Neural cell (in vitro differentiated cells): ENCODE data around the gene CGB7. TPM values are rescaled to one million over a fixed set of nuclear protein-coding genes. Genes with fewer than 3 reads are reported as not detected.

ENCODE experiments used
- H2AFZ ChIP-seq: fragments of 200-600, 300-800 bp; sonication (generic), shearing (Covaris generic); 2 replicates; pipeline ENCODE4 v1.6.0; 2014; ENCODE audit warnings: low read depth, mild to moderate bottlenecking, antibody characterized with exemption, low read length, moderate library complexity
- H3F3A ChIP-seq: fragments of 200-600 bp; shearing (Covaris generic); 2 replicates; pipeline ENCODE4 v1.6.1; 2016; ENCODE audit warnings: mild to moderate bottlenecking, moderate library complexity, mixed read lengths, antibody characterized with exemption, low read length; ENCODE audit not compliant: insufficient read depth, poor library complexity, severe bottlenecking
- H3K27ac ChIP-seq: fragments of 200-600, 300-800 bp; sonication (generic), shearing (Covaris generic); 2 replicates; pipeline ENCODE4 v1.5.1; 2014; ENCODE audit warnings: mild to moderate bottlenecking, low read length, moderate library complexity
- H3K27me3 ChIP-seq: fragments of 300-800, 200-600 bp; sonication (generic), shearing (Covaris generic); 2 replicates; pipeline ENCODE4 v1.6.0; 2014; ENCODE audit warnings: mild to moderate bottlenecking, low read depth, low read length, moderate library complexity; ENCODE audit not compliant: insufficient read depth
- H3K36me3 ChIP-seq: fragments of 300-800, 200-600 bp; sonication (generic), shearing (Covaris generic); 2 replicates; pipeline ENCODE4 v1.5.1; 2014; ENCODE audit warnings: mild to moderate bottlenecking, antibody characterized with exemption, low read length, moderate library complexity; ENCODE audit not compliant: insufficient read depth
- H3K4me2 ChIP-seq: fragments of 300-800, 200-600 bp; sonication (generic), shearing (Covaris generic); 2 replicates; pipeline ENCODE4 v1.6.0; 2014; ENCODE audit warnings: mild to moderate bottlenecking, low read length
- H3K4me3 ChIP-seq: fragments of 300-800, 200-600 bp; sonication (generic), shearing (Covaris generic); 2 replicates; pipeline ENCODE4 v1.5.1; 2014; ENCODE audit warnings: mild to moderate bottlenecking, low read length, moderate library complexity
- H3K79me2 ChIP-seq: fragments of 200-600 bp; shearing (Covaris generic); replicated peaks from 2 replicates; pipeline ENCODE4 v1.6.0; 2014; ENCODE audit warnings: mild to moderate bottlenecking, low read length, moderate library complexity; ENCODE audit not compliant: insufficient read depth
- H3K9ac ChIP-seq: fragments of 300-800, 200-600 bp; sonication (generic), shearing (Covaris generic); 2 replicates; pipeline ENCODE4 v1.6.1; 2016; ENCODE audit warnings: mild to moderate bottlenecking, low read length, mixed read lengths
- H3K9me2 ChIP-seq: fragments of 200-600 bp; shearing (Covaris generic); 2 replicates; pipeline ENCODE4 v1.6.1; 2016; ENCODE audit warnings: mild to moderate bottlenecking, low read length, mixed read lengths; ENCODE audit not compliant: insufficient read depth
- H3K9me3 ChIP-seq: fragments of 200-600, 300-800 bp; sonication (generic), shearing (Covaris generic); 2 replicates; pipeline ENCODE4 v1.6.1; 2016; ENCODE audit warnings: mild to moderate bottlenecking, mixed run types, low read length, moderate library complexity, mixed read lengths
- H4K20me1 ChIP-seq: fragments of 200-600 bp; shearing (Covaris generic); 2 replicates; pipeline ENCODE4 v1.6.1; 2016; ENCODE audit warnings: mild to moderate bottlenecking, mixed run types; ENCODE audit not compliant: insufficient read depth
- EP300 ChIP-seq: fragments of 450-650 bp; conservative IDR thresholded peaks from 2 replicates; pipeline ENCODE4 v1.6.1; 2014; ENCODE audit warnings: antibody characterized with exemption, mild to moderate bottlenecking, moderate library complexity; ENCODE audit not compliant: poor library complexity, severe bottlenecking
- EZH2 ChIP-seq: fragments of 200-600, 300-800 bp; shearing (Covaris generic), sonication (generic); IDR thresholded peaks from 2 replicates; pipeline ENCODE4 v1.6.1; 2014; ENCODE audit warnings: antibody characterized with exemption, low read length, borderline replicate concordance, mild to moderate bottlenecking; ENCODE audit not compliant: insufficient read depth, poor library complexity, severe bottlenecking
- MXI1 ChIP-seq: fragments of 450-650 bp; conservative IDR thresholded peaks from 2 replicates; pipeline ENCODE4 v1.6.1; 2014; ENCODE audit warnings: antibody characterized with exemption, mild to moderate bottlenecking; ENCODE audit not compliant: poor library complexity, severe bottlenecking
- POLR2AphosphoS5 ChIP-seq: IDR thresholded peaks from 2 replicates; pipeline ENCODE4 v1.6.1; 2012
- RAD21 ChIP-seq: fragments of 450-650 bp; conservative IDR thresholded peaks from 2 replicates; pipeline ENCODE4 v1.6.1; 2014; ENCODE audit warnings: antibody characterized with exemption, mild to moderate bottlenecking, moderate library complexity
- SMC3 ChIP-seq: fragments of 450-650 bp; conservative IDR thresholded peaks from 2 replicates; pipeline ENCODE4 v1.6.1; 2014; ENCODE audit warnings: antibody characterized with exemption, mild to moderate bottlenecking, moderate library complexity; ENCODE audit not compliant: poor library complexity
- TAF1 ChIP-seq: IDR thresholded peaks from 2 replicates; pipeline ENCODE4 v1.6.1; 2012; ENCODE audit warnings: low read depth
- polyA plus RNA-seq: library from polyadenylated mRNA; depleted of rRNA; stranded (reverse); fragments of >200 nt; gene quantifications from 2 replicates; pipeline ENCODE4 v1.2.3, GENCODE V29; 2014
- TF ChIP-seq, protein P1 (sequence below): fragments of 450-650 bp; IDR thresholded peaks from 2 replicates; pipeline ENCODE4 v1.5.1; 2014; ENCODE audit warnings: antibody characterized with exemption, mild to moderate bottlenecking, moderate library complexity; ENCODE audit not compliant: poor library complexity, severe bottlenecking
- TF ChIP-seq, protein P2 (sequence below): IDR thresholded peaks from 2 replicates; pipeline ENCODE4 v1.6.1; 2012; ENCODE audit warnings: borderline replicate concordance

The CGB7 gene
- polyA plus RNA-seq, 1 donor from 2014 or later, result not detected

DNA sequence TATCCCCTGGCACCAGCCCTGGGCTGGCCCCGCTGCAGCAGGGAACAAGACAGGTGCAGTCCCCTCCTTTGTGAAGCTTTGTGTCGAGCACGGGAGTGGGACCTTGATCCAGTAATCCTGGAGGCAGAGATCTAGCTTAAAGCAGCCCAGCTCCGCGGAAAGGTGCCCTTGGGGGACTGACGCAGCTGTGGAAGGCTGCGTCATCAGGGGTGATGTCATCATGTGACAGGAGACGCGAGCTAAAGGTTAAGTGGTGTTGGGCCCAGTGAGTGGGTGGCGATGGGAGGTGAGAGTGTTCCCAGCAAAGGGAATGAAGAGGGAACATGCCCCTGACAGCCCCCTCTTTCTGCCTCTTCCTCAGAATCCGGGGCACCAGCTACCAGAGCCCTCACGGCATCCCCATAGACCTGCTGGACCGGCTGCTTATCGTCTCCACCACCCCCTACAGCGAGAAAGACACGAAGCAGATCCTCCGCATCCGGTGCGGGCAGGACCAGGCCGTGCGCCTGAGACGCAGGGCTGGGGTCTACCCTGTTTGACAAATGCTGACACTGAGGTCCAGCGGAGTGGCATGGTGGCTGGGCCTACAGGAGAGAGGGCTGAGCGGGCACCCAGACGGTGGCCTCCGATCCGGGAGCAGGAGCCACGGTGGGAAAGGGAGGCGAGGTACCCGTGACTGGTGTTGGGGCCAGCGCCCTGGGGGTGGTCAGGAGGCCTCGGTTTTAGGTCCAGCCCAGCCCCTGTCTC is 43.3 kb downstream of the CGB7 start:
- Histone ChIP-seq H3K27me3 (peaks cover 13% of the 10 kb centered on the region), H3F3A (no peaks in the 10 kb centered on the region), H4K20me1 (no peaks in the 10 kb centered on the region), H3K9ac (no peak overlapping the region), H3K9me3 (no peaks in the 10 kb centered on the region), H2AFZ (no peak overlapping the region), H3K36me3 (no peaks in the 10 kb centered on the region), H3K4me3 (no peak overlapping the region), H3K9me2 (no peaks in the 10 kb centered on the region), H3K27ac (no peak overlapping the region), H3K4me2 (no peak overlapping the region), H3K79me2 (no peaks in the 10 kb centered on the region)
- TF ChIP-seq, protein P1, sequence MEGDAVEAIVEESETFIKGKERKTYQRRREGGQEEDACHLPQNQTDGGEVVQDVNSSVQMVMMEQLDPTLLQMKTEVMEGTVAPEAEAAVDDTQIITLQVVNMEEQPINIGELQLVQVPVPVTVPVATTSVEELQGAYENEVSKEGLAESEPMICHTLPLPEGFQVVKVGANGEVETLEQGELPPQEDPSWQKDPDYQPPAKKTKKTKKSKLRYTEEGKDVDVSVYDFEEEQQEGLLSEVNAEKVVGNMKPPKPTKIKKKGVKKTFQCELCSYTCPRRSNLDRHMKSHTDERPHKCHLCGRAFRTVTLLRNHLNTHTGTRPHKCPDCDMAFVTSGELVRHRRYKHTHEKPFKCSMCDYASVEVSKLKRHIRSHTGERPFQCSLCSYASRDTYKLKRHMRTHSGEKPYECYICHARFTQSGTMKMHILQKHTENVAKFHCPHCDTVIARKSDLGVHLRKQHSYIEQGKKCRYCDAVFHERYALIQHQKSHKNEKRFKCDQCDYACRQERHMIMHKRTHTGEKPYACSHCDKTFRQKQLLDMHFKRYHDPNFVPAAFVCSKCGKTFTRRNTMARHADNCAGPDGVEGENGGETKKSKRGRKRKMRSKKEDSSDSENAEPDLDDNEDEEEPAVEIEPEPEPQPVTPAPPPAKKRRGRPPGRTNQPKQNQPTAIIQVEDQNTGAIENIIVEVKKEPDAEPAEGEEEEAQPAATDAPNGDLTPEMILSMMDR, result no peak
- TF ChIP-seq SMC3, result no peak
- TF ChIP-seq RAD21, result no peak
- TF ChIP-seq, protein P2, sequence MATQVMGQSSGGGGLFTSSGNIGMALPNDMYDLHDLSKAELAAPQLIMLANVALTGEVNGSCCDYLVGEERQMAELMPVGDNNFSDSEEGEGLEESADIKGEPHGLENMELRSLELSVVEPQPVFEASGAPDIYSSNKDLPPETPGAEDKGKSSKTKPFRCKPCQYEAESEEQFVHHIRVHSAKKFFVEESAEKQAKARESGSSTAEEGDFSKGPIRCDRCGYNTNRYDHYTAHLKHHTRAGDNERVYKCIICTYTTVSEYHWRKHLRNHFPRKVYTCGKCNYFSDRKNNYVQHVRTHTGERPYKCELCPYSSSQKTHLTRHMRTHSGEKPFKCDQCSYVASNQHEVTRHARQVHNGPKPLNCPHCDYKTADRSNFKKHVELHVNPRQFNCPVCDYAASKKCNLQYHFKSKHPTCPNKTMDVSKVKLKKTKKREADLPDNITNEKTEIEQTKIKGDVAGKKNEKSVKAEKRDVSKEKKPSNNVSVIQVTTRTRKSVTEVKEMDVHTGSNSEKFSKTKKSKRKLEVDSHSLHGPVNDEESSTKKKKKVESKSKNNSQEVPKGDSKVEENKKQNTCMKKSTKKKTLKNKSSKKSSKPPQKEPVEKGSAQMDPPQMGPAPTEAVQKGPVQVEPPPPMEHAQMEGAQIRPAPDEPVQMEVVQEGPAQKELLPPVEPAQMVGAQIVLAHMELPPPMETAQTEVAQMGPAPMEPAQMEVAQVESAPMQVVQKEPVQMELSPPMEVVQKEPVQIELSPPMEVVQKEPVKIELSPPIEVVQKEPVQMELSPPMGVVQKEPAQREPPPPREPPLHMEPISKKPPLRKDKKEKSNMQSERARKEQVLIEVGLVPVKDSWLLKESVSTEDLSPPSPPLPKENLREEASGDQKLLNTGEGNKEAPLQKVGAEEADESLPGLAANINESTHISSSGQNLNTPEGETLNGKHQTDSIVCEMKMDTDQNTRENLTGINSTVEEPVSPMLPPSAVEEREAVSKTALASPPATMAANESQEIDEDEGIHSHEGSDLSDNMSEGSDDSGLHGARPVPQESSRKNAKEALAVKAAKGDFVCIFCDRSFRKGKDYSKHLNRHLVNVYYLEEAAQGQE, result no peak
- TF ChIP-seq EZH2, result no peak
- no peak for TF ChIP-seq TAF1
- TF ChIP-seq POLR2AphosphoS5, result no peak

DNA sequence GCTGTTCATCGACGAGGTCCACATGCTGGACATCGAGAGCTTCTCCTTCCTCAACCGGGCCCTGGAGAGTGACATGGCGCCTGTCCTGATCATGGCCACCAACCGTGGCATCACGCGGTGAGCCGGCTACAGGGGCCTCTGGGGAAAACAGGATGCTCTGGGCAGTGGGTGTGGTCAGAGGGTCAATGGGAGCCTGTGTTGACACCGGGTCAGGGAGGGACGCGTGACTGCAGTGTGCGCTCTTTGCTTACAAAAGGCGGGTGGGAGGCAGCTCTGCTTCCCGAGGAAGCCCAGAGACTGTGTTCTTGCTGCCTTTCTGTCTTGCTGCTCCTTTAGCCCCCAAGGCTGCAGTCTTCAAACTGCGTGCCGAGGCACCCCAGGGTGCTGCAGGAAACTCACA is 46.4 kb downstream of the CGB7 start:
- no peaks in the 10 kb centered on the region for H3K9me3 ChIP-seq
- no peak overlapping the region for H2AFZ ChIP-seq
- no peaks in the 10 kb centered on the region for H3K36me3 ChIP-seq
- H4K20me1 ChIP-seq, result no peaks in the 10 kb centered on the region
- no peak overlapping the region for H3K4me3 ChIP-seq
- no peak overlapping the region for H3K9ac ChIP-seq
- no peaks in the 10 kb centered on the region for H3K9me2 ChIP-seq
- no peak for TF ChIP-seq SMC3
- no peak for TF ChIP-seq RAD21
- no peak for TF ChIP-seq EZH2
- no peaks in the 10 kb centered on the region for H3K27me3 ChIP-seq
- H3K4me2 ChIP-seq, result no peak overlapping the region
- H3K79me2 ChIP-seq, result no peaks in the 10 kb centered on the region
- no peak overlapping the region for H3K27ac ChIP-seq
- no peaks in the 10 kb centered on the region for H3F3A ChIP-seq

DNA sequence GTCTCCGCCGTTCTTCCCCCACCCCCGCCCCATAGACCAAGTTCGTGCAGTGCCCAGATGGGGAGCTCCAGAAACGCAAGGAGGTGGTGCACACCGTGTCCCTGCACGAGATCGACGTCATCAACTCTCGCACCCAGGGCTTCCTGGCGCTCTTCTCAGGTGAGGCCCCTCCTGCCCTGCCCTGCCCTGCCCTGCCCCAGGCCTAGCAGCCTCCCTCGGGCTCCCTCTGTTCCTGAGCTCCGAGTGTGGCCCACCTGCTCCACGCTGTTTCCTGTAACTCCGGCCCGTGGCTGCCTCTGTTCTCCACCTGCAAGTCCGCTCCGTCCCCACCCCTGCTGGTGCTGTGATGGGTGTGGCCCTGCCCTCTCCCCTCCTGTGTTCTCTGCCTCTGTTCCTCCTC is 47.1 kb downstream of the CGB7 start:
- no peaks in the 10 kb centered on the region for H3K9me3 ChIP-seq
- H3F3A ChIP-seq, result no peaks in the 10 kb centered on the region
- TF ChIP-seq SMC3, result no peak
- TF ChIP-seq TAF1, result no peak
- TF ChIP-seq RAD21, result no peak
- TF ChIP-seq EZH2, result no peak
- no peak for TF ChIP-seq POLR2AphosphoS5
- TF ChIP-seq EP300, result no peak
- no peak for TF ChIP-seq MXI1
- TF ChIP-seq, protein P2, result no peak
- TF ChIP-seq, protein P1, result no peak
- H3K4me3 ChIP-seq, result no peak overlapping the region
- no peak overlapping the region for H3K9ac ChIP-seq
- no peak overlapping the region for H2AFZ ChIP-seq
- no peaks in the 10 kb centered on the region for H3K36me3 ChIP-seq
- H3K27ac ChIP-seq, result no peak overlapping the region
- no peaks in the 10 kb centered on the region for H4K20me1 ChIP-seq
- H3K27me3 ChIP-seq, result no peaks in the 10 kb centered on the region
- H3K79me2 ChIP-seq, result no peaks in the 10 kb centered on the region
- no peak overlapping the region for H3K4me2 ChIP-seq
- no peaks in the 10 kb centered on the region for H3K9me2 ChIP-seq
